ENCODE data around the gene RASGEF1C.

RASGEF1C gene

DNA sequence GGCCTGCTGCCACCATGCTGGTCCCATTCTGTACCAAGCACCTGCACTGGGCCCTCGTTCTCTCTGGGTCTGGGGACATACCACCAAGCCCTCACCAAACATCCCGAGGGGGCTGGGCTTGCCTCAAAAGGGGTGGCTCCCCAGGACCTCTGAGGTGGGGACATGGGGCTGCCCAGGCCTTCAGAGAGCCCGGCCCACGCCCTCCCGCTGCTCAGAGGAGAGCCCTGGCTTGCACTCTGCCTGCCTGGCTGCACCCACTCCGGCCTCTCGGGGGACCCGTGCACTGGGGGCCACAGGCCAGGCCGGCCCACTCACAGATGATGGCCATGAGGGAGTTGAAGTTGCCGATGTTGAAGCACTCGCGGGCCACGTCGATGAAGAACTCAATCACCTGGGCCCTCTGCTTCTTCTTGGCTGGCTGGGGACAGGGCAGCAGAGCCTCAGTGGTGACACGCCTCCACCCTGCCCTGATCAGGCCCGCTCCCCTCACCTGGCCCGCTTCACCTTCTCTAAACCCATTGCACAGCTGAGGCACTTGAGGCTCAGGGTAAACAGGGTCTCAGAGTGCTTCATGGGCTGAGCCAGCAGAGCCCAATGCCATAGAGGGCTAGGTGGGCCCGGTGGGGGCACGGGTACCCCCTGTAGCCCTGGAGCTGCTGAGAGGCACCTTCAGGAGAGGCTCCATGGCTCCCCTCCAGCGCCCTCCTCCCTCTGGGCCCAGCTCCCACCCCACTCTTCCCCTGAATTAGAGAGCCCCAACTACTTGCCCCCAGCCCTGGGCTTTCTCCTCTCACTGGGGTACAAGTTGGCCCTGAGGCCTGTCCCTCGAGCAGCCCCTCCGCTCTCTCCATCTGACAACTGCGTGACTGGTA is 89.7 kb downstream of the RASGEF1C start:
- DNase-seq (ENCODE audit: low spot score), result no peak

DNA sequence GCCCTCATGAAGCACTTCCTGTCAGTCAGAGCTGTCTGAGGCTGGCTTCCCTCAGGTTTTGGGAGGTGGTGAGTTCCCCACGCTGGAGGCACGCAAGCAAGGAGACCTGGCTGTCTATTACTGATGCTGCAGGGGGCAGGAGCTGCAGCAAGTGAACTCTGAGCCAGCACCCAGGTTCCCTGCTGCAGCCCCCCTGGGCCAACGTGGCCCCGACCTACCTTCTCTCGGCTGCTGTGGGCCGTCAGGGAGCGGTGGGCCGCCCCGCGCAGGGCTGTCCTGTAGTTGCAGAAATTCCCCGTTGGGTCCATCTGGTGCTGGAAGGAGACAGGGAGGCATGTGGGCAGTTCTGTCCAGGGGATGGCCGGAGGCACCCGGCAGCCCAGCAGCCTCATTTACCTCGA is 90.6 kb downstream of the RASGEF1C start:
- no peak for DNase-seq (ENCODE audit: low spot score)

DNA sequence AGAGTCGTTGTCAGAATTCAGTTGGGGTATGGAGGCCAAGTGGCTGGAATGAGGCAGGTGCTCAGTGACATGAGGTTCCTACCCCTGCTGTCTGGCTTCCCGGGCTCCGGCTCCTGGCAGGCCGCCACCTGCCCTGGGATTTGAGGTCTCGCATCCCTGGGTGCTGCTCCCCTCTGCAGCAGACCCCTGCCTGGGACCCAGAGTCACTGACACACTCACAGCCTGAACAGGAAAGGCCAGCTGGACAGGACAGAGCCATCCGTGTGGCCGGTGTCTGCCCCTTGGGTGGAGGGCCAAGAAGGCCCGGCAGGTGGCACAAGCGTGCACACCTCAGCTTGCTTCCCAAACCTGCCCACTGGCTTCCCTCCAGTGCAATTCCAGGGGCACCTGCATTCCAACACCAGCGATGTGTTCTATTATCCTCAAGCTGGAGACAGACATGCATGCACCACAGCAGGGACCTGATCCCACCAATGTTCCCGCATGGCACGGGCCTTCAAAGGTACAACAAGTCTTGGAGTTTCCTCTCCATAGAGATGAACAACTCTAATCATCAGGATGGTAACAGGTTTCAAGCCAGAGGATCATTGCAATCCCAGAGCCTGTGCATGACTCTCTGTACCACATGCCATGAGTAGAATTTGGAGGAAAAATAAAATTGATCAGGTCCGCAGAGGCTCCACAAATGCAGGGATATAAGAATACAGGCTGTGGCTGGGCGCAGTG is 91.8 kb downstream of the RASGEF1C start:
- no peak for DNase-seq (ENCODE audit: low spot score)

DNA sequence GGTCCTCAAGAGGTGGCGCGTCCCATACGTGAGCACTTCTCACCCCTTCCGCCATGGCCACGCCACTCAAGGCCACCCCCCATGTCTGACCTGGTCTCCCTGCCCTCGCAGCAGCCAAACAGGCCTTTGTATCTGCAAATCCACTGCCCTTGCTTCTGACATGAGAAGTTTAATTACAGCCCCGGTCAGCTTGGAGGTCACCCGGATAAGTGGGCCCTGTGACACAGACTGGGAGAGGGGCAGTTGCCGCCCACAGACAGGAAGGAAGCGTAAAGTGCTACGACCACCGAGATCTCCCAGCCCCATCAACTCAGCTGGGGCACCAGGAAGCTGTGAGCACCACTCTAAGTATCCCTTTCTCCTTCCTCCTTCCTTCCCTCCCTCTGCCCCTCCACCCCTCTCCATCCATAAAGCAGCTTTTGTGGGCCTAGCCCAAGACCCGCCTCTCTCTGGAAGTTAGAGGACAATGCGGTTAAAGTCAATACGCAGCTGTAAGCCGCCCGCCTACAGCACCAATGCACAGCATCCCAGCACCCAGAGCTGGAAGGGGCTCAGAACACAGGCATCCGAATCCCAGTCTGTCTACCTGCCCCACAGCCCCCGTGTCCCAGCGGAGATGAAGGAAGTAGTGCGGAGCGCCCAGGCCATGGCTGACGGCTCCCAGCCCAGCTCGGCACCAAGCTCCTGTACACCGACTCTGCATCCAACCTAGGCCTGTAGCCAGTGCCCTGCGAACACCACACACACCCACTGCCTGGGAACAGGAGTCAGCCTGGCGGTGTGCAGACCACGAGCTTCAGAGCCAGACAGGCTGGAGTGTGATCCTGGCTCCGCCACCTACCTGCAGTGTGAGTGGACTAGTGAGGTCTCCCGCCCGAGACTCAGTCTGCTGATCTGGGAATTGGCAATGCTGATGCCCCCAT is 92.7 kb downstream of the RASGEF1C start:
- no peak for DNase-seq (ENCODE audit: low spot score)

DNA sequence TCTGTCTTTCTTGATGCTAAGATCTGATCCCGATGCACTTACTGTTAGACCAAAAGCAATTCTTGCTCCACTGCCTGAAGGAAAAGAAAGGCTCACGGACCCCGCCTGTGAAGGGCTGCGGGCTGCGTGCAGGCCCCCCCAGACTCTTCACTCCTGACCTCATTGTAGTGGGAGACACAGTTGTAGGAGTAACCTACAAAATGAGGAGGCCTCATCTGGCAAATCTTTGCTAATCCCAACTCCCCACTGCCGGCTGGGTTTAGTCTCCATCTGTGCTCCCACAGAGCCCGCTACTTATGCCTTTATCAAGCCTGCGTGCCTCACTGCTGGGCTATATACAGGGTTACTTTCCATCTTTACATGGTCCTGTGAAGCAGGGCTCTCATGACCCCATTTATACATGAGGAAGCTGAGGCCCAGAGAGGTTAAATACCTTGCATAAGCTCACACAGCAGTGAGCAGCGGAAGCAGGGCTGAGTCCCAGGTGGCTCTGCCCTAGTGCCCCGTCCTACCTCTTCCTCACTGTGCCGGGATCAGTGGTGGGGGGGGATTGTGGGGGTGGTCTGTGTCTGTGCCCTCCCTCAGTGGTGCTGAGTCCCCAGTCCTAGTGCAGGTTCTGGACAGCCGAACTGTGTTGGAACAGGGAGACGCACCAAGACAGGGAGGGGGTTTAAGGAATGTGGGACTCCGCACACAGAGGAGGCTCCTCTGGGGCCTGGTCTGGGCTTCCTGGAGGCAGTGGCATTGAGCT is 93.5 kb downstream of the RASGEF1C start:
- no peak for DNase-seq (ENCODE audit: low spot score)

DNA sequence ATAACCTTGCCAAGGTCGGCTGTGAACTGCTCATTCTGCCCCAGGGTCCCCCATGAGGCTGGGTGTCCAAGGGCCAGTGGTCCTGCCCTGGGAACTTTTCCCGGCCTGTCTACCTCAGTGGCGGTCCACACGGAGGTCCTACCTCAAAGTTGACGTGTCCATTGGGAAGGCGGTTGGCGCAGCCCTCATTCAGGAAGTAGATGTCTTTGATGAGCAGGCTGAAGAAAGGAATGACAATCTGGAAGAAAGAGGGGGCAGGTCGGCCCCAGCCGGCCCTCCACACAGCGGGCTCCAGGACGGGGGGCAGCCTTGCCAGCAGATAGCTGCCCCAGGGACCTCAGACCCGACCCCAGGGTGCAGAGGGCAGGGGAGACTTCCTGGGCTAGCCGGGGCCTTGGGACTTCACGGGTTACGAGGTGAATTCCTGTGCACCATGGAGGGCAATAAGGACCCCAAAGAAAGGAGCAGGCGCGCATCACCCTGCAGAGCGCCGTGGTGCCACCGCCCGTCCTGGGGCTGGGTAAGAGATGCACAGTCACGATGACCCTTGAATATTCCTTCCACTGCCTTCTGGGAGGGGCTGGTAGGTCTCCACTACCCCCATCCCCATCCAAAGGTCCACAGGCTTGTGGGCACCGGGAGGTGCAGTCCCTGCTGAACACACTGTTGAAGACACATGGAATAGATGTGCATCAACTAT is 94.6 kb downstream of the RASGEF1C start:
- no peak for DNase-seq (ENCODE audit: low spot score)

DNA sequence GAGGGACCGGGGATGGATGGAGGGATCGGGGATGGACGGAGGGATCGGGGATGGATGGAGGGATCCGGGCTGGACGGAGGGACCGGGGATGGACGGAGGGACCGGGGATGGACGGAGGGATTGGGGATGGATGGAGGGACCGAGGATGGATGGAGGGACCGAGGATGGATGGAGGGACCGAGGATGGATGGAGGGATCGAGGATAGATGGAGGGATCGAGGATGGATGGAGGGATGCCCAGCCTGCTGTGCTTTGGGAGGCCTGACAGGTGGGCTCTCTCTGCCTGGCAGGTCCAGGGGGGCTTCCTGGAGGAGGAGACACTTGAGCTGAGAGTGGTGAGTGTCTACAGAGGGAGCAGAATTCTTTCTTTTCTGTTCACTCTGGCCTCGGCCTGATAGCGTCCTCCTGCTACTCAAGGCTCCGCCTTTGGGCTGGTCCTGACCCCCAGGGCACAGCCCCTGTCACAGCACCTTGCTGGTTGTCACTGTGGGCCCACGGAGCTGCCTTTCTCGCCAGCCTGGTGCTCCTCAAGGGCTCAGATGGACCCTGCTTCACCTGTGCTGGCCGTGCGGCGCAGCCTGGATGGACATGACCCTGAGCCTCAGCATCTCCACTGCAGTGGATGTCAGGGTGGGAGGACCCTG is 95.2 kb downstream of the RASGEF1C start:
- no peak for DNase-seq (ENCODE audit: low spot score)

DNA sequence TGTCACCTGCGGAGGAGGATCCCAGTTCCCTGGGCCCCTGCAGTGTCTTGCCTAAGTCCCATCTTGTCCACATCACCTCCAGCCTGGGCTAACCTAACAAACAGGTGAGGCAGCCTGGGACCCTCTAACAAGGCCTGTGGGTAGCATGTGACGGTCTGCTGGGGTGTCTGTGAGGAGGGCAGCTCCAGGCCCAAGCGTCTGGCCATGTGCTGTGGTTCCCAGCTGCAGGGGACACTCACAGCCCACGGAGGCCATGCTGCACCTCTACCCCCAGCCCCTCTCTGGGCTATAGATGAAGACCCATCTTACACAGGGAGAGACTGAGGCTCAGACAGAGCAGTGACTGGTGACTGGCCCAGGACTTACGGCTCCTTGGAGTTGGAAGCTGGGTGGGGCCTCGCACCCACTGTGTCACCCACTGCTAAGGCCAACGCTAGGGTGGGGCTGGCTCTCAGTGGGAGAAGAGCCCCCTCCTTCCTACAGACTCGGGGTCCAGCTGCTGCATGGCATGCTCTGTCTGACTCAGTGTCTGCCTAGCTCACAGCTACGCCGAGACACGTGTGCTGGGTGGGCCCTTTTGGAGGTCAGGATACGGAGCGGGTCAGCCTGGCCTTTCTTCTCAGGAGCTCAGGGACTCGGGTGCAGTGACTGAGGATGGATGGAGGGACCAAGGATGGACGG is 96.7 kb downstream of the RASGEF1C start:
- no peak for DNase-seq (ENCODE audit: low spot score)

DNA sequence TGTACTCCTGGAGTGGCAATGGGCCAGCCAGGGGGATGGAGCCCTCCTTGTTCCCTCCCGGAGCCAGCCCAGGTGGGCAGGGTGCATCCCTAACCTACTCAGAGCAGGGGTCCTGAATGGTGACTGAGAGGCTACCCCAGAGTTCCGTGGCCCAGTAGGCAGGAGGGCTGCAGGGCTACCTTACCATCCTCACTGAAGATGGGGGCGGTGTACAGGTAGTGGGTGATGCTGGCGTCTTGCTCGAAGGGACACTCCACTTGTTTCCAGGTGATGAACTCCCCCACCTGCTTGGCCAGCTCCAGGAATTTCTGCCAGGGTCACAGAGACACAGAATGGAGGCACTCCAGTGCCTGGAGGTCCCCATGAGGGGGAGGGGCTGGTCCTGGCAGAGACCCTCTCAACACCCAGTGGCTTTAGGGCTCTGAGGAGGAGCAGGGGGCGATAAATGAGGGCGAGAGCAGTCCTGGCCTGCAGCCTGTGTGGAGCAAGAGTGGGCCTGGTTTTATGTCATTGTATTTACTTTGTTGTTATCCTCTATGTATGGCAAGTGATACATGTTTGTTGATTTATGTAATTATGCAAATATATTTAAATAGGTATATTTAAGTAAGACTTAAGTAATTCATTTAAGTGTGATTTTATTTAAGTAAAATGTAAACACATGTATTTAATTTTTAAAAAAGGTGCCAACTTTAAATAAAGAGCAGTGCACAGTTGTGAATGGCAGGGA is 97.6 kb downstream of the RASGEF1C start:
- DNase-seq (ENCODE audit: low spot score), result no peak

DNA sequence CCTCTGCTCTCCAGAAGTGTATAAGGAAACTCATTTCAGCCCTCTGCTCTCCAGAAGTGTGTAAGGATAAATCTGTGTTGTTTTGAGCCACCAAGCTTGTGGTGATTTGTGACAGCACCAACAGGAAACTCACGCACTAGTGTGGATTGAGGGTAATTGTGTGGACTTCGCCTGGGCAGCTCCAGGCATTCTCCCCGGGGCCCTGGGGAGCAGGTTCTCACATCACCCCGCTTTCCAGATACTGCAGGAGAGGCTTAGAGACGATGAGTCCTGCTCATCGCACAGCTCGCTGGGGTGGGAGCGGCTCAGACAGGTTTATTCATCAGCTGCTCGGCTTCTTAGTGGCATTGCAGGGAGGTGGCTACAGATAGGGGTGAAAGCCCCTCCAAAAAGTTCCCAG is 99.1 kb downstream of the RASGEF1C start:
- DNase-seq (ENCODE audit: low spot score), result no peak

DNA sequence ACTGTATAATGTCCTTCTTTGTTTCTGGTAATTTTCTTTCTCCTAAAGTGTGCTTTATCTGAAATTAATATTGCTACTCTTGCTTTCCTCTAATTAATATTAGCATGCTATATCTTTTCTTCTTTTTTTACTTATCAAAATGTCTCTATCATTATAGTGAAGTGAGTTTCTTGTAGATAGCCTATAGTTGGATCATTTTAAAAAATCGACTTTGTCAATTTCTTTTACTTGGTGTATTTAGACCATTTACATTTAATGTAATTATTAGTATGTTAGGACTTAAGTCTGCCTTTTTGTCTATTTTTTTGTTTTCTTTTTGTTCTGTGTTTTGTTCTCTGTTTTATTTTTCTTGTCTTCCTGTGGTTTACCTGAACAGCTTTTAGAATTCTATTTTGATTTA is 102.0 kb downstream of the RASGEF1C start:
- DNase-seq (ENCODE audit: low spot score), result no peak

DNA sequence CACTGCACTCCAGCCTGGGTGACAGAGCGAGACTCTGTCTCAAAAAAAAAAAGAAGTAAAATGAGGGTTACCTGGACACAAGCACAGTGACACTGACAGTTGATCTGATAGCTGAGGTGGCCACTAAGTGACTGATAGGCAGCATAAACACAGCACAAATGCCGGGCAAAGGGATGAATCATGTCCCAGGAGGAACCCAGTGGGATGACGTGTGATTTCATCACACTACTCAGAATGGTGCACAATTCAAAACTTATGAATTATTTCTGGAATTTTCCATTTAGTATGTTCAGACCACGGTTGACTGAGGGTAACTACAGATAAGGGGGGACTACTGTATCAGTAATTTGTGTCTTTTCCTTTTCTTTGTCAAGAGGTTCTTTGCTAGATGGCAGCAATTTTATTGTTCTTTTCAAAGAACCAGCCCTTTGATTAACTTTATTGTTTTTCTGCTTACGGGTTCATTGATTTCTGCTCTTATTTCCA is 103.1 kb downstream of the RASGEF1C start:
- no peak for DNase-seq (ENCODE audit: low spot score)

DNA sequence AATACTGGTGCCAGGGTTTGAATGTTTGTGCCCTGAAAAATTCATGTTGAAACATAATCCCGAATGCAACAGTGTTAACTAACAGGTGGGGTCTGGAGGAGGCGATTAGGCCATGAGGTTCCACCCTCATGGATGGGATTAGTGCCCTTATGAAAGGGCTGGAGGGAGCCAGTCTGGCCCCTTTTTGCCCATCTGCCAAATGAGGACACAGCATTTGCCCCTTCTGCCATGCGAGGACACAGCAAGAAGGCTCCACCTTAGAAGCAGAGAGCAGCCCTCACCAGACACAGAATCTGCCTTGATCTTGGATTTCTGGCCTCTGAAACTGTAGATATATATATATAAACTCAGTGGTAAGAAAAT is 104.9 kb downstream of the RASGEF1C start:
- DNase-seq (ENCODE audit: low spot score), result no peak

DNA sequence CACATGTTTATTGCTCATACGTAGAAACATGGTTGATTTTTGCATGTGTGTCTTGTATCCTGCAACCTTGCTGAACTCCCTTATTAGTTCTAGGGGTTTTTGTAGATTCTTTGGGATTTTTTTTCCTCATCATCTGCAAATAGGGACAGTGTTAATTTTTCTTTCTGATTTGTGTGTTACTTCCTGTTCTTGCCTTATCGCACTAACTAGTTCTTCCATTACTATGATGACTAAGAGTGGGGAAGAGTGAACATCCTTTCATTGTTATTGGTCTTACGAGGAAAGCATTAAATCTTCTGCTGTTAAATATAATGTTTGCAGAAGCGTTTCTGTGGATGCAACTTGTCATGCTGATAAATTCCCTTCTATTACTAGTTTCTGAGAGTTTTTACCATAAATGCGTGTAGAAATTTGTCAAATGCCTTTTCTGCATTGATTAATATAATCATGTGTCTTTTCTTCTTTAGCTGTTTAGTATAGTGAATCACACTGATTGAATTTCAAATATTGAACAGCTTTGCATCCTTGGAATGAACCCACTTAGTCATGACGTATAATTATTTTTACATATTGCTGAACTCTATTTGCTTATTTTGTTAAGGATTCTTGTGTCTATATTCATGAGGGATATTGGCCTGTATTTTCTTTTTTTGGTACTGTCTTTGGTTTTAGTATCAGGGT is 105.4 kb downstream of the RASGEF1C start:
- no peak for DNase-seq (ENCODE audit: low spot score)

DNA sequence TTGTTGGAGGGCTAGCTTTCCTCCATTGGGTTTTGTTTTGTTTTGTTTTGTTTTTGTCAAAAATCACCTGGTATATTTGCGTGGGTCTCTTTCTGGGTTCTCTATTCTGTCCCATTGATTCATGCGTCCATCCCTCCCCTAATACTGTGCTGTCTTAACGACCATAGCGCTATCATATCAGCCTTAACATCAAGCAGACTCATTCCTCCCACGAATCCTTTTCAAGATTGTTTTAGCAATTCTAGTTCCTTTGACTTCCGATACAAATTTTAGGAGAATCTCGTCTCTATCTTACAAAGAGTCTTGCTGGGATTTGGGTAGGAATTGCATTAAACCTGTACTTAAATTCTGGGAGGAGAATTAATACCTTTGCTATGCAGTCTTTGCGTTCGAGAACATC is 106.4 kb downstream of the RASGEF1C start:
- DNase-seq (ENCODE audit: low spot score), result no peak

DNA sequence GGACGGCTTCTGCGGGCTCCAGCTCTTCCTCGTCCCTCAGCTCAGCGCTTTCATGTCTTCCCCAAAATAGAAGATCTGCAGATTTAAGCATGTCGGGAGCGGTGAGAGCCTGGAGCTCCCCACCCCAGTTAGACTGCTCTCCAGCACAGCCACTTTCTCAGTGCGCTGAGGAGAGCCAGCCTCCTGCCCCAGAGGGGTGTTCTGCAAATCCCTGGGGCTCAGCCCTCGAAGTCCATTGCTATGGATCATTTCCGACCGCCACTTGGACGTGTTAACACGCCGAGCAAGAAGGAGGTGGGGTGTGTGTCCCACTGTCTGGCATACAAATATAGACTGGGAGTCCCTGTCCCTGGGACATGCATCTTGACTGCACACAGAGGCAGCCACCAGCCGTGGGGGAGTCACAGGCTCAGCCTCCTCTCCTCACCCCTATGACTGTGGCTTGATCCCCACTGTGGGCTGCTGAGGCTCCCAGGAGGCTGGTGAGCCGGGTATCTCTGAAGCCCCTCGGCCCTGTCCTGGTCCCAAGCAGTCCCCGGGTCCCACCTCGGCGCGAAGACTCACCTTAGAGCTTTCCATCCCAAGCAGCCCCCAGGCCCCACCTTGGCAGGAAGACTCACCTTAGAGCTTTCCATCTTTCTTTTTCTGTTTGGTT is 107.4 kb downstream of the RASGEF1C start:
- no peak for DNase-seq (ENCODE audit: low spot score)

DNA sequence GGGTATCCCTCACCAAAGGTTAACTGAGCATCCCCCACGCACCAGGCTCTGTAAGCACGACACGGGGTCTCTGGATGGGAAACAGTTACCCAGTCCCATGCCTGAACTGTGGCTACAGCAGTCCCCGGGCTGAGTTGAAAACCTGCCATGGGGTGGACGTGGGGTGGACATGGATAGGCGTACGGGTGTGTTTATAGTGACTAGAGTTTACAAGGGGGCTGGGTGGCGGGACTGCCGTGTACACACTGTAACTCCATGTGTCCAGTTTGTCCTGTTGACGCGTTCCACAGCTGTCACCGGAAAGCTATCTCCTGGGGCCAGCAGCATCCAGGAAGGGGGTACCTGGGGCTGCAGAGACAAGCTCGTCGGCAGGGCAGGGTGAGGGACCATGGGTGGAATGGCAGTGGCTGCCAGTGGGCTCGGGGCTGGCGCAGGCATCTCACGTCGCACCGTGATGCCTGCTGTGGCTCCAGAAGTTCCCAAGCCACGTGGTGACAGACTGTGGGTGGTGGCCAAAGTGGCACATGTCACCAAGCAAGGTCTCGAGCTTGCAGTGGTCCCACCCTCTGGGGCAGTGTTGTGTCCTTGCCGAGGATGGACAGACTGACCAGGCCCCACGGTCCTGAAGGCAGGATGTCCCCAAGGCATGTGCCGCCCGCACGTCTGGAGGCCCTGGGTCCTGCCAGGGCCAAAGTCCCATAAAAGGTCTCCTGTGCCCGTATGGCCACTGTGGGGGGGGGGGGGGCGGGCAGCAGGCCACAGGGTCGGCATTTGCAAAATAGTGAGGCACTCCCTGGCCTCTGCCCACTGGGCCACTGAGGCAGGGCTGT is 108.2 kb downstream of the RASGEF1C start:
- DNase-seq (ENCODE audit: low spot score), result no peak

Data from CD4-positive, alpha-beta T cell treated with Interleukin-2 at 100 ng/mL for 4 hours (primary cell).